Liver (tissue), 9 donors: ENCODE results near the gene ZDHHC4. TPM values are rescaled to one million over a fixed set of nuclear protein-coding genes. Genes with fewer than 3 reads are reported as not detected.
A peak's percentile ranks its signal among the peaks of the same experiment; 100 is the strongest.

Experiments
- DNase-seq: peaks from one replicate; pipeline ENCODE4 v3.0.0-alpha.2; 2017; ENCODE audit warnings: low spot score
- H3K27ac ChIP-seq, 2 donors: one replicate each; pipeline ENCODE4 v1.7.0; 2013; ENCODE audit warnings: inconsistent platforms in 2 of 2, low read length in 2 of 2, control low read depth in 1 of 2, low read depth in 1 of 2, mild to moderate bottlenecking in 1 of 2
- H3K27me3 ChIP-seq, 4 donors: one replicate each; pipeline versions ENCODE4 v1.6.1 to v1.7.0; 2013; ENCODE audit warnings: low read length in 3 of 4, inconsistent platforms in 1 of 4, mild to moderate bottlenecking in 1 of 4, moderate library complexity in 1 of 4; ENCODE audit not compliant: control insufficient read depth in 4 of 4, insufficient read depth in 4 of 4
- H3K36me3 ChIP-seq, 4 donors: one replicate each; pipeline versions ENCODE4 v1.6.1 to v1.7.0; 2013; ENCODE audit warnings: low read length in 3 of 4, mild to moderate bottlenecking in 3 of 4, low read depth in 1 of 4, moderate library complexity in 1 of 4; ENCODE audit not compliant: control insufficient read depth in 4 of 4, insufficient read depth in 3 of 4
- H3K4me1 ChIP-seq, 4 donors: one replicate each; pipeline versions ENCODE4 v1.6.1 to v1.7.0; 2013; ENCODE audit warnings: low read length in 3 of 4, mild to moderate bottlenecking in 3 of 4, moderate library complexity in 1 of 4; ENCODE audit not compliant: control insufficient read depth in 4 of 4, insufficient read depth in 4 of 4
- H3K4me3 ChIP-seq, 3 donors: one replicate each; pipeline versions ENCODE4 v1.6.1 to v1.7.0; 2013; ENCODE audit warnings: low read length in 3 of 3, control low read depth in 1 of 3, low read depth in 1 of 3, mild to moderate bottlenecking in 1 of 3
- H3K9ac ChIP-seq, 2 donors: one replicate each; pipeline ENCODE4 v1.7.0; 2013; ENCODE audit warnings: low read length in 2 of 2, mild to moderate bottlenecking in 2 of 2, moderate library complexity in 2 of 2, control low read depth in 1 of 2, low read depth in 1 of 2
- H3K9me3 ChIP-seq, 4 donors: one replicate each; pipeline versions ENCODE4 v1.6.1 to v1.7.0; 2013; ENCODE audit warnings: low read length in 3 of 4; ENCODE audit not compliant: control insufficient read depth in 4 of 4
- GABPA ChIP-seq, 2 donors: IDR thresholded peaks in 1 of 2; conservative IDR thresholded peaks in 1 of 2; 2 replicates each; pipeline ENCODE4 v1.6.1; 2016; ENCODE audit warnings: antibody characterized with exemption in 2 of 2, mild to moderate bottlenecking in 1 of 2, moderate library complexity in 1 of 2
- HNF4A ChIP-seq, 2 donors: conservative IDR thresholded peaks; 2 replicates each; pipeline ENCODE4 v1.6.1; 2016; ENCODE audit warnings: antibody characterized with exemption in 2 of 2, mild to moderate bottlenecking in 2 of 2
- RAD21 ChIP-seq, 2 donors: IDR thresholded peaks; 2 replicates each; pipeline ENCODE4 v1.6.1; 2016; ENCODE audit warnings: antibody characterized with exemption in 2 of 2, mild to moderate bottlenecking in 2 of 2
- RXRA ChIP-seq, 2 donors: IDR thresholded peaks; 2 replicates each; pipeline ENCODE4 v1.6.1; 2017 to 2018; ENCODE audit warnings: antibody characterized with exemption in 2 of 2, mild to moderate bottlenecking in 1 of 2
- TAF1 ChIP-seq: conservative IDR thresholded peaks from 2 replicates; pipeline ENCODE4 v1.6.1; 2016; ENCODE audit warnings: antibody characterized with exemption, mild to moderate bottlenecking
- YY1 ChIP-seq: IDR thresholded peaks from 2 replicates; pipeline ENCODE4 v1.6.1; 2016; ENCODE audit warnings: antibody characterized with exemption, mild to moderate bottlenecking
- WGBS: extraction: QIAGEN DNeasy Blood & Tissue Kit; methylation state at CpG from one replicate; pipeline ENCODE4 v1.1.7; 2013; 5-methylcytosine and 5-hydroxymethylcytosine counted together
- polyA plus RNA-seq, 2 donors: library from polyadenylated mRNA; stranded (reverse) in 1 of 2; unstranded in 1 of 2; fragments of 200-250 nt in 1 of 2; fragments of >200 nt in 1 of 2; fragmentation: Nextera tagmentation in 1 of 2; extraction: Ambion mirVana in 1 of 2; gene quantifications; one replicate each; pipeline versions ENCODE4 v1.2.1 to v1.2.3, GENCODE V29; 2013 to 2015
- total RNA-seq, 2 donors: library from RNA; depleted of rRNA; stranded (reverse); fragments of >200 nt; gene quantifications; one replicate each; pipeline ENCODE4 v1.2.3, GENCODE V29; 2014
- TF ChIP-seq, protein P1 (sequence below): IDR thresholded peaks from 2 replicates; pipeline ENCODE4 v1.6.1; 2016; ENCODE audit warnings: antibody characterized with exemption
- TF ChIP-seq, protein P2 (sequence below): fragments of 150-350 bp; IDR thresholded peaks from 2 replicates; pipeline ENCODE4 v1.5.1; 2017; ENCODE audit warnings: improper control_type of control experiment, low read depth, low read length; ENCODE audit not compliant: missing input control
- donor health status: healthy.
- donor health status: healthy.
- donor health status: healthy.
- donor health status: healthy.
- donor health status: healthy.

Gene ZDHHC4
- total and polyA plus RNA-seq, 4 donors = 32.1 to 46.8 (median 34.9) TPM

DNA sequence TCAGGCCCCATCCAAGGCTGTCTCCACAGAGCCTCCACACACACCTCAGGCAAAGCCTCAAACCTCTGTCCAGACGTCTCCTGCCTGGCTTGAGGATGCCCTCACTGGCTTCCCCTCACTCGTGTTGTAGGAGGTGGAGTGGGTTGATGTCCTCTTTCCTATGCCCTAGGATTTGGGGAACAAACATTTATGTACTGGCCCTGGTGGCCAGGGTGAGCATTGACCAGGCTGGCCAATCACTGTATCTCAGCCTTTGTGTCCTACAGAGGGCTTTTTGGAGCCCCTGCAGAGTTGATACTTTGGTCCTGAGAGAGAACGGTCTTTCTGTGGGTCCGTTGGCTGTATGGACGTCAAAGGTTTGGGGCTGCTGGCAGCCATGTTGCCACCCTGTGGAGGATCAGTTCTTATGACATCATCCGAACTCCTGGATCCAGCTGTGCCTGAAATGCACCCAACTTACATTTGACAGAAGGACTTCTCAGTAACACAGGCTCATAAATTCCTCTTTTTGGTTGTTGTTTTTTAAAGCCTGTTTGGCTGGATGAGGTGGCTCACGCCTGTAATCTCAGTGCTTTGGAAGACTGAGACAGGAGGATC, 23.7 kb upstream of the ZDHHC4 start:
- no peaks in the 10 kb centered on the region for H3K9me3 ChIP-seq
- WGBS = 70% methylated on average over 7 of the region's 7 CpGs

DNA sequence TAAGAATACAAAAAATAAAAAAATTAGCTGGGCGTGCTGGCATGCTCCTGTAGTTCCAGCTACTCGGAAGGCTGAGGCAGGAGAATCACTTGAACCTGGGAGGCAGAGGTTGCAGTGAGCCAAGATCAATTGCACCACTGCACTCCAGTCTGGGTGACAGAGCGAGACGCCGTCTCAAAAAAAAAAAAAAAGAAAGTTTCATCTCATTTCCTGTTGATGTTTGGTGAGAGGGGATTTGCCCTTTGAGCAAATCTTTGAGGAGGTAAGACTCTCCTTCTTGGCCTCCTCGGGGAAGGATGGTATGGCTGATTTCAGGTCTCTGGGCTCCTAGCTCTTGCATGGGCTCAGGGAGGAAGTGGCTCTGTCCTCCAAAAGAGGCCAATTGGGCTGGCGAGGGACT, 22.4 kb upstream of the ZDHHC4 start:
- Histone ChIP-seq H3K4me3 (no peak overlapping the region), H3K4me1 (peaks cover 0 to 2% (median 0%) of the 10 kb centered on the region in 4 donors), H3K9ac (no peak overlapping the region), H3K27me3 (no peaks in the 10 kb centered on the region), H3K36me3 (no peaks in the 10 kb centered on the region), H3K9me3 (no peaks in the 10 kb centered on the region), H3K27ac (no peak overlapping the region)
- TF ChIP-seq GABPA (IDR thresholded peaks at IDR 0.05 in 1 of 2, conservative IDR thresholded peaks at IDR 0.05 in 1 of 2) (no peak), RAD21 (IDR thresholded peaks at IDR 0.05) (no peak)
- TF ChIP-seq, protein P1, sequence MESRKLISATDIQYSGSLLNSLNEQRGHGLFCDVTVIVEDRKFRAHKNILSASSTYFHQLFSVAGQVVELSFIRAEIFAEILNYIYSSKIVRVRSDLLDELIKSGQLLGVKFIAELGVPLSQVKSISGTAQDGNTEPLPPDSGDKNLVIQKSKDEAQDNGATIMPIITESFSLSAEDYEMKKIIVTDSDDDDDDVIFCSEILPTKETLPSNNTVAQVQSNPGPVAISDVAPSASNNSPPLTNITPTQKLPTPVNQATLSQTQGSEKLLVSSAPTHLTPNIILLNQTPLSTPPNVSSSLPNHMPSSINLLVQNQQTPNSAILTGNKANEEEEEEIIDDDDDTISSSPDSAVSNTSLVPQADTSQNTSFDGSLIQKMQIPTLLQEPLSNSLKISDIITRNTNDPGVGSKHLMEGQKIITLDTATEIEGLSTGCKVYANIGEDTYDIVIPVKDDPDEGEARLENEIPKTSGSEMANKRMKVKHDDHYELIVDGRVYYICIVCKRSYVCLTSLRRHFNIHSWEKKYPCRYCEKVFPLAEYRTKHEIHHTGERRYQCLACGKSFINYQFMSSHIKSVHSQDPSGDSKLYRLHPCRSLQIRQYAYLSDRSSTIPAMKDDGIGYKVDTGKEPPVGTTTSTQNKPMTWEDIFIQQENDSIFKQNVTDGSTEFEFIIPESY = no peak
- DNase-seq = no peak
- 82% methylated on average over 7 of the region's 7 CpGs for WGBS

More for the DNA sequence above, 23.7 kb upstream of the ZDHHC4 start:
- no peak for TF ChIP-seq HNF4A (conservative IDR thresholded peaks at IDR 0.05)
- TF ChIP-seq, protein P2, sequence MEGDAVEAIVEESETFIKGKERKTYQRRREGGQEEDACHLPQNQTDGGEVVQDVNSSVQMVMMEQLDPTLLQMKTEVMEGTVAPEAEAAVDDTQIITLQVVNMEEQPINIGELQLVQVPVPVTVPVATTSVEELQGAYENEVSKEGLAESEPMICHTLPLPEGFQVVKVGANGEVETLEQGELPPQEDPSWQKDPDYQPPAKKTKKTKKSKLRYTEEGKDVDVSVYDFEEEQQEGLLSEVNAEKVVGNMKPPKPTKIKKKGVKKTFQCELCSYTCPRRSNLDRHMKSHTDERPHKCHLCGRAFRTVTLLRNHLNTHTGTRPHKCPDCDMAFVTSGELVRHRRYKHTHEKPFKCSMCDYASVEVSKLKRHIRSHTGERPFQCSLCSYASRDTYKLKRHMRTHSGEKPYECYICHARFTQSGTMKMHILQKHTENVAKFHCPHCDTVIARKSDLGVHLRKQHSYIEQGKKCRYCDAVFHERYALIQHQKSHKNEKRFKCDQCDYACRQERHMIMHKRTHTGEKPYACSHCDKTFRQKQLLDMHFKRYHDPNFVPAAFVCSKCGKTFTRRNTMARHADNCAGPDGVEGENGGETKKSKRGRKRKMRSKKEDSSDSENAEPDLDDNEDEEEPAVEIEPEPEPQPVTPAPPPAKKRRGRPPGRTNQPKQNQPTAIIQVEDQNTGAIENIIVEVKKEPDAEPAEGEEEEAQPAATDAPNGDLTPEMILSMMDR = peak; percentile 11
- H3K27me3 ChIP-seq = no peaks in the 10 kb centered on the region
- no peaks in the 10 kb centered on the region for H3K36me3 ChIP-seq
- no peak overlapping the region for H3K4me3 ChIP-seq
- H3K9ac ChIP-seq = no peak overlapping the region
- H3K4me1 ChIP-seq = peaks cover 0 to 2% (median 0%) of the 10 kb centered on the region in 4 donors
- no peak for DNase-seq
- H3K27ac ChIP-seq = no peak overlapping the region

DNA sequence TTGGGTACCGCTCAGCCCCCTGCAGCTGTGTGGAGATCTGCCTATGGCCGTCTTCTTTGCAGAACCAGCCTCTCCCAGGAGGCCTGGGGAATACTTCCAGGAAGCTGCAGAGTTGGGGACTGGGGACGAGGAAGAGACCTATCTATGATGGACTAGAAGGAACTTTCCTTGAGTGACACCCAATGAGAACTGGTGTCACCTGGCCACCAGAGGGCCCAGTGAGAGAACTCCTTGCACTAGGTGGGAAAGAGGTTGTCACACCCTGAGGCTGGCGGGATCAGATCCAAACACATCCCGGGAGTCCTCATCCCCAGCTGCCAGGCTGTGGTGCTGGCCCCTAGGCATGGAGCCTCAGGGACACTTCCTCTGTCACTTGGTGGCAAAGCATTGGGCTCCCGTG, 21.1 kb upstream of the ZDHHC4 start:
- DNase-seq = no peak
- Histone ChIP-seq H3K27me3 (no peaks in the 10 kb centered on the region), H3K36me3 (no peaks in the 10 kb centered on the region), H3K4me1 (peaks cover 0 to 2% (median 0%) of the 10 kb centered on the region in 4 donors), H3K9ac (no peak overlapping the region), H3K27ac (no peak overlapping the region), H3K4me3 (no peak overlapping the region), H3K9me3 (no peaks in the 10 kb centered on the region)
- 63% methylated on average over 6 of the region's 6 CpGs for WGBS
- peak in 1 of 2 donors; percentile 41 for TF ChIP-seq RAD21 (IDR thresholded peaks at IDR 0.05)
- TF ChIP-seq YY1 = no peak

DNA sequence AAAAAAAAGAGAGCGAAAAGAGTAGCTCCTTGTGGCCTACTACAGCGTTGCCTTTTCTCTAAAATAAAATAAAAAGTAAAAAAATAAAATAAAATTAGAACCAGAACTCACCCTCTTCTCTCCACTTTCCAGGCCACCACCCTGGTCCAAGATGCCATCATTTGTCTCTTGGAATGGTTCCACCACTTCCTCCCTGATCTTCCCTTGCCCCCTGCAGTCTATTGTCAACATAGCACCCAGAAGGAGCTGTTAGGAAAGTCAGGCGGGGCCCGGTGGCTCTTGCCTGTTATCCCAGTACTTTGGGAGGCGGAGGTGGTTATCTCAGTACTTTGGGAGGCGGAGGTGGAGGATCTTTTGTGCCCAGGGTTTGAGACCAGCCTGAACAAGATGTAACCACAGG, 18.4 kb upstream of the ZDHHC4 start:
- Histone ChIP-seq H3K36me3 (no peaks in the 10 kb centered on the region), H3K4me3 (no peak overlapping the region), H3K27ac (no peak overlapping the region), H3K9me3 (no peaks in the 10 kb centered on the region), H3K4me1 (peaks cover 0 to 2% (median 0%) of the 10 kb centered on the region in 4 donors), H3K27me3 (no peaks in the 10 kb centered on the region), H3K9ac (no peak overlapping the region)
- no peak for TF ChIP-seq TAF1
- peak; percentile 22 to 52 for TF ChIP-seq RAD21 (IDR thresholded peaks at IDR 0.05)
- no peak for TF ChIP-seq RXRA (IDR thresholded peaks at IDR 0.05)
- TF ChIP-seq, protein P2 = peak; percentile 24
- 52% methylated on average over 6 of the region's 6 CpGs for WGBS
- no peak for DNase-seq
